ENCODE results near the gene TMEM255B.

TMEM255B gene

GRCh38 chr13:113840541-113841352 is 81.7 kb downstream of the TMEM255B start:
- Histone ChIP-seq H3K27me3 (ENCODE audit: insufficient read depth, low read length, poor library complexity, severe bottlenecking) (no peaks in the 10 kb centered on the region), H3K36me3 (ENCODE audit: insufficient read depth, low read length) (no peaks in the 10 kb centered on the region), H3K9me3 (ENCODE audit: insufficient read depth, low read depth, low read length) (no peaks in the 10 kb centered on the region), H3K9me2 (replicated peaks; ENCODE audit: low read depth, low read length) (no peaks in the 10 kb centered on the region), H3K4me2 (ENCODE audit: low read depth, low read length, poor library complexity, severe bottlenecking) (no peak overlapping the region), H3K4me1 (ENCODE audit: insufficient read depth, low read length, poor library complexity, severe bottlenecking) (peaks cover 7% of the 10 kb centered on the region), H3K9ac (ENCODE audit: low read depth, low read length, poor library complexity, severe bottlenecking) (no peak overlapping the region), H3K4me3 (ENCODE audit: low read length, poor library complexity, severe bottlenecking) (no peak overlapping the region), H3F3A (ENCODE audit: low read depth) (no peaks in the 10 kb centered on the region), H4K20me1 (ENCODE audit: insufficient read depth, low read length, poor library complexity, severe bottlenecking) (no peaks in the 10 kb centered on the region), H3K79me2 (ENCODE audit: insufficient read depth, low read length) (no peaks in the 10 kb centered on the region), H2AFZ (ENCODE audit: low read length) (no peak overlapping the region)
- TF ChIP-seq CTCF (conservative IDR thresholded peaks at IDR 0.05; ENCODE audit: low read length) (no peak), EZH2phosphoT487 (IDR thresholded peaks at IDR 0.05; ENCODE audit: borderline replicate concordance) (no peak)

- Histone ChIP-seq H3K9me3 (ENCODE audit: insufficient read depth, low read depth, low read length) (no peaks in the 10 kb centered on the region), H4K20me1 (ENCODE audit: insufficient read depth, low read length, poor library complexity, severe bottlenecking) (no peaks in the 10 kb centered on the region), H3K79me2 (ENCODE audit: insufficient read depth, low read length) (no peaks in the 10 kb centered on the region), H3K36me3 (ENCODE audit: insufficient read depth, low read length) (no peaks in the 10 kb centered on the region), H3F3A (ENCODE audit: low read depth) (no peaks in the 10 kb centered on the region), H2AFZ (ENCODE audit: low read length) (no peak overlapping the region), H3K4me3 (ENCODE audit: low read length, poor library complexity, severe bottlenecking) (no peak overlapping the region), H3K9me2 (replicated peaks; ENCODE audit: low read depth, low read length) (no peaks in the 10 kb centered on the region), H3K4me2 (ENCODE audit: low read depth, low read length, poor library complexity, severe bottlenecking) (no peak overlapping the region), H3K9ac (ENCODE audit: low read depth, low read length, poor library complexity, severe bottlenecking) (no peak overlapping the region), H3K27me3 (ENCODE audit: insufficient read depth, low read length, poor library complexity, severe bottlenecking) (no peaks in the 10 kb centered on the region), H3K4me1 (ENCODE audit: insufficient read depth, low read length, poor library complexity, severe bottlenecking) (peaks cover 12% of the 10 kb centered on the region)
- TF ChIP-seq EZH2phosphoT487 (IDR thresholded peaks at IDR 0.05; ENCODE audit: borderline replicate concordance) (no peak), CTCF (conservative IDR thresholded peaks at IDR 0.05; ENCODE audit: low read length) (no peak)
Measured at GRCh38 chr13:113841353-113841650, 82.3 kb downstream of the TMEM255B start.

- Histone ChIP-seq H3K4me1 (ENCODE audit: insufficient read depth, low read length, poor library complexity, severe bottlenecking) (peaks cover 15% of the 10 kb centered on the region), H3K4me3 (ENCODE audit: low read length, poor library complexity, severe bottlenecking) (no peak overlapping the region), H3K9me3 (ENCODE audit: insufficient read depth, low read depth, low read length) (no peaks in the 10 kb centered on the region), H4K20me1 (ENCODE audit: insufficient read depth, low read length, poor library complexity, severe bottlenecking) (no peaks in the 10 kb centered on the region), H2AFZ (ENCODE audit: low read length) (no peak overlapping the region), H3F3A (ENCODE audit: low read depth) (no peaks in the 10 kb centered on the region), H3K36me3 (ENCODE audit: insufficient read depth, low read length) (no peaks in the 10 kb centered on the region), H3K79me2 (ENCODE audit: insufficient read depth, low read length) (no peaks in the 10 kb centered on the region), H3K27me3 (ENCODE audit: insufficient read depth, low read length, poor library complexity, severe bottlenecking) (no peaks in the 10 kb centered on the region), H3K4me2 (ENCODE audit: low read depth, low read length, poor library complexity, severe bottlenecking) (no peak overlapping the region), H3K9me2 (replicated peaks; ENCODE audit: low read depth, low read length) (no peaks in the 10 kb centered on the region), H3K9ac (ENCODE audit: low read depth, low read length, poor library complexity, severe bottlenecking) (no peak overlapping the region)
- TF ChIP-seq EZH2phosphoT487 (IDR thresholded peaks at IDR 0.05; ENCODE audit: borderline replicate concordance) (no peak), CTCF (conservative IDR thresholded peaks at IDR 0.05; ENCODE audit: low read length) (no peak)
Measured at GRCh38 chr13:113842336-113843062, 83.5 kb downstream of the TMEM255B start.
